D721Med (cell line): Measurements from ENCODE around the gene SPRN.

ENCODE experiments used
- DNase-seq: peaks from one replicate; pipeline ENCODE4 v3.0.0; 2011; ENCODE audit warnings: low spot score; ENCODE audit not compliant: insufficient read length
- FAIRE-seq: peaks from 2 replicates; lab custom pipeline; 2011; peaks lifted over from hg19 to GRCh38; lab: Jason Lieb, UNC
- TF ChIP-seq, protein P1 (sequence below): IDR thresholded peaks from 2 replicates; pipeline ENCODE4 v1.5.1; 2012; ENCODE audit warnings: mild to moderate bottlenecking, control low read depth; ENCODE audit not compliant: insufficient read depth; ENCODE audit errors: missing control alignments

Gene SPRN

DNA sequence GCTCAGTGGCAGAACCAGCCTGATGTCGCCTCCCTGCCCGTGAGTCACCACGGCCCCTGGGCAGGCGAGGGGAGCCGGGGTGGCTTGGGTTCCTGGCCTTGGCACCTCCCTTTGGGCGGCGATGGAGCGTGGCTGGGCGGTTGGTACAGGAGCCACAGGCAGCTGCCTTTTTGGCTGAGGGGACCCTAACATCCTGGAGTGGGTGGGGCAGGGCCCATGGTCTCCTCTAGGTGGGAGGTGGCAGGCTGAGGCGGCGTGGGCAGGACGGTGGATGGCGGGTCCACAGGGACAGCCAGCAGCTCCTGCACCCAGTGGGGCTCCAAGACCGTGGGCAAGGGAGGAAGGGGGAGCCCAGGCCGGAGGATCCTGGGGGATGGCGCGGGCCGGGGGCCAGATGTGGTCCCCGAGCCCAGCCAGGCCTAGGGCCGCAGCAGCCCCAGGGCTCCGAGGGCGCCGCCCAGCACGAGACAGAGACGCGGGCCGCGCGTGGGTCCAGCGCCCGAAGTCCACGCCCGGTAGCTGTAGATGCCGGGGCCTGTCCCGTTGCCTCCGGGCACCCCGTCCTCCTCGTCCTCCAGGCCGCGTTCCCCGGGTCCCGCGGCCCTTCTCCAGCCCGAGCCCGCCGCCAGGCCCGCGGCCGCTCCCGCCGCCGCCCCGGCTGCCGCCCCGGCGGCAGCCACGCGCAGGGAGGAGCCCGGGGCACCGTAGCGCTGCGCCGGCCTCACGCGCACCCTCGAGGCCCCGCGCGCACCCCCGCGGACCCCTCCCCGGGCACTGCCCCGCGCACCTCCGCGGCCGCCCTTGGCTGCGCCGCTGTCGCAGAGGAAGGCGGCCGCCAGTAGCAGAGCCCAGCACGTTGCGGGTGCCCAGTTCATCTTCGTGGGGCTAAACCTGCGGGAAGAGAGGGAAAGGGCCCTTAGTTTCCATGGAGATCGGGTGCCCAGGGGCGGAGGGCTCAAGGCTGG lies 1.3 kb downstream of the SPRN start:
- TF ChIP-seq, protein P1, sequence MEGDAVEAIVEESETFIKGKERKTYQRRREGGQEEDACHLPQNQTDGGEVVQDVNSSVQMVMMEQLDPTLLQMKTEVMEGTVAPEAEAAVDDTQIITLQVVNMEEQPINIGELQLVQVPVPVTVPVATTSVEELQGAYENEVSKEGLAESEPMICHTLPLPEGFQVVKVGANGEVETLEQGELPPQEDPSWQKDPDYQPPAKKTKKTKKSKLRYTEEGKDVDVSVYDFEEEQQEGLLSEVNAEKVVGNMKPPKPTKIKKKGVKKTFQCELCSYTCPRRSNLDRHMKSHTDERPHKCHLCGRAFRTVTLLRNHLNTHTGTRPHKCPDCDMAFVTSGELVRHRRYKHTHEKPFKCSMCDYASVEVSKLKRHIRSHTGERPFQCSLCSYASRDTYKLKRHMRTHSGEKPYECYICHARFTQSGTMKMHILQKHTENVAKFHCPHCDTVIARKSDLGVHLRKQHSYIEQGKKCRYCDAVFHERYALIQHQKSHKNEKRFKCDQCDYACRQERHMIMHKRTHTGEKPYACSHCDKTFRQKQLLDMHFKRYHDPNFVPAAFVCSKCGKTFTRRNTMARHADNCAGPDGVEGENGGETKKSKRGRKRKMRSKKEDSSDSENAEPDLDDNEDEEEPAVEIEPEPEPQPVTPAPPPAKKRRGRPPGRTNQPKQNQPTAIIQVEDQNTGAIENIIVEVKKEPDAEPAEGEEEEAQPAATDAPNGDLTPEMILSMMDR: no peak
- FAIRE-seq (no peak), DNase-seq (no peak)

DNA sequence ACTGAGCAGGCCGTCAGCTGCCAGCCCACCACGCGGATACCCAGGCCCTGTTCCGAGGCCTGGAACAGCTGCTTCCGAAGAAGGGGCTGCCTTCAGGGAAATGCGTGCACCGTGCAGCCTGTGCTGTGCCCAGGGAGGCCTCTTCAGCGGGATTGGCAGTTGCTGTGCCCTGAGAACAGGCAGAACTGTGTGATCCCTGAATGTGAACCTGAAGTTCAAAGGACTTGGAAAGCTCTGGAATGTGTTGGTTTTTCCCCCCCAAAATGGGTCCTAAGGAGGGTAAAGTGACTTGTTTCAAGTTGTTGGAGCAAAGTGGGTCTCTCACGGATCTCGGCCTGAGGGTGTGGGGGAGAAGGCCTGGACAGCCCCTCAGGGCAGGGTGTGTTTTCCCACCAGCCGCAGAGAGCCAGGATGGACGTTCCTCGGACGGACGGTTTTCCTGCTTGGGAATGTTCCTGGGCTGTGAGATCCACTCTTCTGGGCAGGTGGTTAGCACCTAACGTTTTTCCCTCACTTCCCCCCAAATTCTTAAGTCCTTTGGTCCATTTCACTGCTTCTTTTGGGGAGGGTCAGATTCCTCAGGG lies 2.1 kb downstream of the SPRN start:
- TF ChIP-seq, protein P1: no peak
- no peak for FAIRE-seq
- no peak for DNase-seq

- no peak for FAIRE-seq
- no peak for DNase-seq
- TF ChIP-seq, protein P1: no peak
These were observed 2.8 kb downstream of the SPRN start for GRCh38 chr10:133421336-133422222.

- TF ChIP-seq, protein P1: no peak
- DNase-seq: no peak
- no peak for FAIRE-seq
These were observed 3.8 kb downstream of the SPRN start for GRCh38 chr10:133420579-133420978.

- no peak for FAIRE-seq
- TF ChIP-seq, protein P1: no peak
- no peak for DNase-seq
These were observed 4.4 kb downstream of the SPRN start for GRCh38 chr10:133420028-133420427.

DNA sequence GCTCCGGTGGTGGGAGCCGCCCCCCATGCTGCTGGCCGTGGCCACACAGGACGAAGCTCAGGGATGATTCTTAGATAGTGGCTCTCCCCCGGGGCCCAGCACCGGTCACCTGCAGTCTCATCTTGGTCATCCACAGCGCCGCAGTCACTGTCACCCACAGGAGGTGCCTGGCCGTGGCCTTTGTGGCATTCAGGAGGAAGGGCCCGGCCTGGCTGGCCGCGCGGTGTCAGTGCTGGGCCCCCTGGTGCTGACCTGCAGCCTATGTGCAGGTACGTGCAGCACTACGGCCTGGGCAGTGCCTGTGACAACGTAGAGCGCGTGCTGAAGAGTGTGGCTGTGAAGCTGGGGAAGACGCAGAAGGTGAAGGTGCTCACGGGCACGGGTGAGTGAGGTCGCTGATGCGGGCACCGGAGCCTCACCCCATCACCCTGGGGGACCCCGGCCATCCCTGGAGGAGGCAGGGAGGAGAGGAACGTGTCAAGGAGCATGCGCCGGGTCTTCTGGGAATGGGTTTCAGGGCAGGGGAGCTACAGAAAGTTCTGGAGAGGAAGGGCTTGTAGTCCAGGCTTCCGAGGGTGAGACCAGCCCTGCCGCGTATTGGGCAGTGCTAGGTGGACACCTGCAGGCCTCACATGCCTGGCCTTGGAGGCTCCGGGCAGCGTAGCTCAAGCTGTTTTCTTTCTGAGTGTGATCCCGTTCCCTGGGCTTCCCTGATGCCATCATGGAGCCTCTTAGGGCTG lies 5.0 kb downstream of the SPRN start:
- TF ChIP-seq, protein P1: no peak
- DNase-seq (no peak), FAIRE-seq (no peak)
